ENCODE data around the gene CCDC88C. TPM values are rescaled to one million over a fixed set of nuclear protein-coding genes. Genes with fewer than 3 reads are reported as not detected.

Gene CCDC88C
- total RNA-seq, 1 experiment from 2014 or later, result 57.9 TPM

GRCh38 chr14:91356181-91356763 is 61.3 kb downstream of the CCDC88C start:
- Histone ChIP-seq H4K20me1 (ENCODE audit: insufficient read depth, low read depth, low read length) (peaks cover 32% of the 10 kb centered on the region; the same call in 1 of the 2 replicates), H3K9me3 (ENCODE audit: low read length) (no peaks in the 10 kb centered on the region), H3K4me2 (ENCODE audit: low read depth, low read length, poor library complexity, severe bottlenecking) (peak overlapping the region; percentile 90), H3K4me3 (ENCODE audit: low read length) (peak overlapping the region; percentile 64), H2AFZ (ENCODE audit: low read length) (no peak overlapping the region), H3K4me1 (ENCODE audit: low read length) (peaks cover 82% of the 10 kb centered on the region), H3K36me3 (ENCODE audit: insufficient read depth, low read length) (peaks cover 5% of the 10 kb centered on the region; the same call in 1 of the 2 replicates), H3K79me2 (ENCODE audit: low read length) (peaks cover 16% of the 10 kb centered on the region), H3K27me3 (ENCODE audit: low read length) (no peaks in the 10 kb centered on the region), H3K27ac (ENCODE audit: low read length) (peak overlapping the region; percentile 87), H3K9me2 (replicated peaks; ENCODE audit: insufficient read depth, low read length) (no peaks in the 10 kb centered on the region), H3K9ac (ENCODE audit: low read length) (peak overlapping the region; percentile 70)
- DNase-seq, result peak; percentile 96

- Histone ChIP-seq H3K9me3 (ENCODE audit: low read length) (no peaks in the 10 kb centered on the region), H3K4me3 (ENCODE audit: low read length) (peak overlapping the region; percentile 64), H3K27ac (ENCODE audit: low read length) (peak overlapping the region; percentile 87), H3K4me2 (ENCODE audit: low read depth, low read length, poor library complexity, severe bottlenecking) (peak overlapping the region; percentile 90), H3K27me3 (ENCODE audit: low read length) (no peaks in the 10 kb centered on the region), H4K20me1 (ENCODE audit: insufficient read depth, low read depth, low read length) (peaks cover 27% of the 10 kb centered on the region; the same call in 1 of the 2 replicates), H3K36me3 (ENCODE audit: insufficient read depth, low read length) (peaks cover 5% of the 10 kb centered on the region; the same call in 1 of the 2 replicates), H3K9ac (ENCODE audit: low read length) (peak overlapping the region; percentile 70), H3K4me1 (ENCODE audit: low read length) (peaks cover 94% of the 10 kb centered on the region), H3K9me2 (replicated peaks; ENCODE audit: insufficient read depth, low read length) (no peaks in the 10 kb centered on the region), H2AFZ (ENCODE audit: low read length) (no peak overlapping the region), H3K79me2 (ENCODE audit: low read length) (peaks cover 23% of the 10 kb centered on the region)
- DNase-seq, result peak; percentile 91
Observed at GRCh38 chr14:91354979-91355685, 62.5 kb downstream of the CCDC88C start.

GRCh38 chr14:91354221-91354916 is 63.3 kb downstream of the CCDC88C start:
- H3K4me3 ChIP-seq (ENCODE audit: low read length), result peak overlapping the region; percentile 64; the same call in 1 of the 2 replicates
- peak overlapping the region; percentile 90 for H3K4me2 ChIP-seq (ENCODE audit: low read depth, low read length, poor library complexity, severe bottlenecking)
- peaks cover 95% of the 10 kb centered on the region for H3K4me1 ChIP-seq (ENCODE audit: low read length)
- H2AFZ ChIP-seq (ENCODE audit: low read length), result no peak overlapping the region
- 0 out of 2 replicates have a peak overlapping the region, but pooled peaks have one; percentile 87 for H3K27ac ChIP-seq (ENCODE audit: low read length)
- H3K79me2 ChIP-seq (ENCODE audit: low read length), result peaks cover 29% of the 10 kb centered on the region
- no peaks in the 10 kb centered on the region for H3K9me3 ChIP-seq (ENCODE audit: low read length)
- H3K36me3 ChIP-seq (ENCODE audit: insufficient read depth, low read length), result peaks cover 5% of the 10 kb centered on the region; the same call in 1 of the 2 replicates
- peaks cover 26% of the 10 kb centered on the region; the same call in 1 of the 2 replicates for H4K20me1 ChIP-seq (ENCODE audit: insufficient read depth, low read depth, low read length)
- DNase-seq, result no peak
- H3K9me2 ChIP-seq (replicated peaks; ENCODE audit: insufficient read depth, low read length), result no peaks in the 10 kb centered on the region
- H3K9ac ChIP-seq (ENCODE audit: low read length), result peak overlapping the region; percentile 70
- H3K27me3 ChIP-seq (ENCODE audit: low read length), result no peaks in the 10 kb centered on the region

- Histone ChIP-seq H4K20me1 (ENCODE audit: insufficient read depth, low read depth, low read length) (peaks cover 26% of the 10 kb centered on the region; the same call in 1 of the 2 replicates), H3K9me2 (replicated peaks; ENCODE audit: insufficient read depth, low read length) (no peaks in the 10 kb centered on the region), H3K4me1 (ENCODE audit: low read length) (peaks cover 96% of the 10 kb centered on the region), H2AFZ (ENCODE audit: low read length) (no peak overlapping the region), H3K27me3 (ENCODE audit: low read length) (no peaks in the 10 kb centered on the region), H3K9ac (ENCODE audit: low read length) (peak overlapping the region; percentile 59), H3K9me3 (ENCODE audit: low read length) (no peaks in the 10 kb centered on the region), H3K4me2 (ENCODE audit: low read depth, low read length, poor library complexity, severe bottlenecking) (peak overlapping the region; percentile 69), H3K27ac (ENCODE audit: low read length) (peak overlapping the region; percentile 76), H3K36me3 (ENCODE audit: insufficient read depth, low read length) (peaks cover 5% of the 10 kb centered on the region; the same call in 1 of the 2 replicates), H3K79me2 (ENCODE audit: low read length) (peaks cover 39% of the 10 kb centered on the region), H3K4me3 (ENCODE audit: low read length) (peak overlapping the region; percentile 60)
- DNase-seq, result peak; percentile 56
Observed at GRCh38 chr14:91352728-91353692, 64.6 kb downstream of the CCDC88C start.

GRCh38 chr14:91352053-91352452 is 65.6 kb downstream of the CCDC88C start:
- Histone ChIP-seq H3K9me2 (replicated peaks; ENCODE audit: insufficient read depth, low read length) (no peaks in the 10 kb centered on the region), H3K79me2 (ENCODE audit: low read length) (peaks cover 41% of the 10 kb centered on the region), H3K36me3 (ENCODE audit: insufficient read depth, low read length) (peaks cover 5% of the 10 kb centered on the region; the same call in 1 of the 2 replicates), H4K20me1 (ENCODE audit: insufficient read depth, low read depth, low read length) (peaks cover 26% of the 10 kb centered on the region; the same call in 1 of the 2 replicates), H3K4me3 (ENCODE audit: low read length) (peak overlapping the region; percentile 60), H3K9ac (ENCODE audit: low read length) (peak overlapping the region; percentile 59), H3K27me3 (ENCODE audit: low read length) (no peaks in the 10 kb centered on the region), H3K9me3 (ENCODE audit: low read length) (no peaks in the 10 kb centered on the region), H3K27ac (ENCODE audit: low read length) (peak overlapping the region; percentile 76), H3K4me1 (ENCODE audit: low read length) (peaks cover 89% of the 10 kb centered on the region), H2AFZ (ENCODE audit: low read length) (peak overlapping the region; percentile 19; the same call in 1 of the 2 replicates), H3K4me2 (ENCODE audit: low read depth, low read length, poor library complexity, severe bottlenecking) (peak overlapping the region; percentile 69)
- DNase-seq, result peak; percentile 79

GRCh38 chr14:91351512-91351862 is 66.1 kb downstream of the CCDC88C start:
- Histone ChIP-seq H3K27ac (ENCODE audit: low read length) (peak overlapping the region; percentile 76), H3K79me2 (ENCODE audit: low read length) (peaks cover 46% of the 10 kb centered on the region), H2AFZ (ENCODE audit: low read length) (no peak overlapping the region; the same call in 1 of the 2 replicates), H3K27me3 (ENCODE audit: low read length) (no peaks in the 10 kb centered on the region), H3K4me2 (ENCODE audit: low read depth, low read length, poor library complexity, severe bottlenecking) (peak overlapping the region; percentile 69), H4K20me1 (ENCODE audit: insufficient read depth, low read depth, low read length) (peaks cover 26% of the 10 kb centered on the region; the same call in 1 of the 2 replicates), H3K9me3 (ENCODE audit: low read length) (no peaks in the 10 kb centered on the region), H3K9me2 (replicated peaks; ENCODE audit: insufficient read depth, low read length) (no peaks in the 10 kb centered on the region), H3K4me1 (ENCODE audit: low read length) (peaks cover 89% of the 10 kb centered on the region), H3K36me3 (ENCODE audit: insufficient read depth, low read length) (peaks cover 5% of the 10 kb centered on the region; the same call in 1 of the 2 replicates), H3K4me3 (ENCODE audit: low read length) (peak overlapping the region; percentile 60), H3K9ac (ENCODE audit: low read length) (peak overlapping the region; percentile 59)
- DNase-seq, result peak; percentile 63

- H3K9me3 ChIP-seq (ENCODE audit: low read length), result no peaks in the 10 kb centered on the region
- H3K27ac ChIP-seq (ENCODE audit: low read length), result peak overlapping the region; percentile 76
- H3K4me1 ChIP-seq (ENCODE audit: low read length), result peaks cover 89% of the 10 kb centered on the region
- H2AFZ ChIP-seq (ENCODE audit: low read length), result no peak overlapping the region; the same call in 1 of the 2 replicates
- H3K79me2 ChIP-seq (ENCODE audit: low read length), result peaks cover 52% of the 10 kb centered on the region
- peaks cover 26% of the 10 kb centered on the region; the same call in 1 of the 2 replicates for H4K20me1 ChIP-seq (ENCODE audit: insufficient read depth, low read depth, low read length)
- peaks cover 5% of the 10 kb centered on the region; the same call in 1 of the 2 replicates for H3K36me3 ChIP-seq (ENCODE audit: insufficient read depth, low read length)
- peak overlapping the region; percentile 60 for H3K4me3 ChIP-seq (ENCODE audit: low read length)
- peak; percentile 84 for DNase-seq
- H3K27me3 ChIP-seq (ENCODE audit: low read length), result no peaks in the 10 kb centered on the region
- H3K4me2 ChIP-seq (ENCODE audit: low read depth, low read length, poor library complexity, severe bottlenecking), result peak overlapping the region; percentile 69
- H3K9me2 ChIP-seq (replicated peaks; ENCODE audit: insufficient read depth, low read length), result no peaks in the 10 kb centered on the region
- H3K9ac ChIP-seq (ENCODE audit: low read length), result peak overlapping the region; percentile 59
Observed at GRCh38 chr14:91350813-91351511, 66.7 kb downstream of the CCDC88C start.

All from Karpas-422 (cell line).